BE2C (cell line): Measurements from ENCODE around the gene SEPTIN5.
"Not testable (repeated sequence)": the region's sequence is repeated elsewhere in the genome, so short reads cannot be mapped to it uniquely, and the experiment has no call there.

ENCODE experiments used
- DNase-seq: peaks from one replicate; pipeline ENCODE4 v3.0.0-alpha.2; 2020
- H3K27me3 ChIP-seq: fragments of 250-450 bp; sonication (Bioruptor Pico); 2 replicates; pipeline ENCODE4 v1.5.1; 2020; ENCODE audit warnings: mild to moderate bottlenecking
- H3K36me3 ChIP-seq: fragments of 250-450 bp; sonication (Bioruptor Pico); 2 replicates; pipeline ENCODE4 v1.5.1; 2020; ENCODE audit warnings: mild to moderate bottlenecking
- H3K4me1 ChIP-seq: fragments of 250-450 bp; sonication (Bioruptor Pico); 2 replicates; pipeline ENCODE4 v1.5.1; 2020
- H3K4me3 ChIP-seq: 2 replicates; pipeline ENCODE4 v1.5.1; 2011; ENCODE audit warnings: low read depth, low read length
- H3K9me3 ChIP-seq: fragments of 250-450 bp; sonication (Bioruptor Pico); 2 replicates; pipeline ENCODE4 v1.5.1; 2020
- TF ChIP-seq, protein P1 (sequence below): IDR thresholded peaks from 2 replicates; pipeline ENCODE4 v1.5.1; 2012; ENCODE audit warnings: mild to moderate bottlenecking, low read depth, low read length

SEPTIN5 gene

GRCh38 chr22:19693581-19693980 is 20.7 kb upstream of the SEPTIN5 start:
- no peak for DNase-seq
- H3K27me3 ChIP-seq = no peaks in the 10 kb centered on the region
- TF ChIP-seq, protein P1, sequence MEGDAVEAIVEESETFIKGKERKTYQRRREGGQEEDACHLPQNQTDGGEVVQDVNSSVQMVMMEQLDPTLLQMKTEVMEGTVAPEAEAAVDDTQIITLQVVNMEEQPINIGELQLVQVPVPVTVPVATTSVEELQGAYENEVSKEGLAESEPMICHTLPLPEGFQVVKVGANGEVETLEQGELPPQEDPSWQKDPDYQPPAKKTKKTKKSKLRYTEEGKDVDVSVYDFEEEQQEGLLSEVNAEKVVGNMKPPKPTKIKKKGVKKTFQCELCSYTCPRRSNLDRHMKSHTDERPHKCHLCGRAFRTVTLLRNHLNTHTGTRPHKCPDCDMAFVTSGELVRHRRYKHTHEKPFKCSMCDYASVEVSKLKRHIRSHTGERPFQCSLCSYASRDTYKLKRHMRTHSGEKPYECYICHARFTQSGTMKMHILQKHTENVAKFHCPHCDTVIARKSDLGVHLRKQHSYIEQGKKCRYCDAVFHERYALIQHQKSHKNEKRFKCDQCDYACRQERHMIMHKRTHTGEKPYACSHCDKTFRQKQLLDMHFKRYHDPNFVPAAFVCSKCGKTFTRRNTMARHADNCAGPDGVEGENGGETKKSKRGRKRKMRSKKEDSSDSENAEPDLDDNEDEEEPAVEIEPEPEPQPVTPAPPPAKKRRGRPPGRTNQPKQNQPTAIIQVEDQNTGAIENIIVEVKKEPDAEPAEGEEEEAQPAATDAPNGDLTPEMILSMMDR = no peak
- no peaks in the 10 kb centered on the region for H3K4me1 ChIP-seq
- H3K9me3 ChIP-seq = no peaks in the 10 kb centered on the region
- H3K36me3 ChIP-seq = no peaks in the 10 kb centered on the region
- no peak overlapping the region for H3K4me3 ChIP-seq

DNA sequence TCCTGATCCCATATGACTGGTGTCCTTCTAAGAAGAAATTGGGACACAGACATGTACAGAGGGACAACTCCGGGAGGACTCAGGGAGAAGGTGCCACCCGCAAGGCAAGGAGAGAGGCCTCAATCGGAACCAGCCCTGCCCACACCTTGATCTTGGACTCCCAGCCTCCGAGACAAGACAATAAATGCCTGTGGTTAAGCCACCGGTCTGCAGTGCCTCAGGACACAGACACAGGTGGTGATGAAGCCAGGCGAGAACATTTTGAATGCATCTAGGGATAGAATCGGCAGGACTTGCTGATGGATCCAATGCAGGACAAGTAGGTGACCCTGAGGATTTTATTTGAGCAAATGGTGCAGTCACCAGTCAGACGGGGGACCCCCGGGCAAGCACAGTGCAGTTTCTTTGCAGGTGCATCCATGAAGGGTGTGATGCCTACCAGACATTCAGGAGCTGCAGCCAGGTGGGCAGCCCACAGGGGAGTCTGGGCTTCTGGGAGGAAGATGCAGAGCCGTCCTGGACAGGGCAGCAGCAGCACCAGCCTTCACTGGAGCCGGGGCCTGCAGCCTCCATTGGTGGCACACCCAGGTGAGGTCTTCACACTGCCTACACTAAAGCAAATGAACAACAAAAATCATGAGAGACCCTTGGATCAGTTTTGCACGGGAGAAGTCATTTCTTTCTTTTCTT is 20.2 kb upstream of the SEPTIN5 start:
- Histone ChIP-seq H3K36me3 (no peaks in the 10 kb centered on the region), H3K9me3 (no peaks in the 10 kb centered on the region), H3K27me3 (no peaks in the 10 kb centered on the region), H3K4me1 (no peaks in the 10 kb centered on the region), H3K4me3 (no peak overlapping the region)
- TF ChIP-seq, protein P1 = no peak
- DNase-seq = no peak

DNA sequence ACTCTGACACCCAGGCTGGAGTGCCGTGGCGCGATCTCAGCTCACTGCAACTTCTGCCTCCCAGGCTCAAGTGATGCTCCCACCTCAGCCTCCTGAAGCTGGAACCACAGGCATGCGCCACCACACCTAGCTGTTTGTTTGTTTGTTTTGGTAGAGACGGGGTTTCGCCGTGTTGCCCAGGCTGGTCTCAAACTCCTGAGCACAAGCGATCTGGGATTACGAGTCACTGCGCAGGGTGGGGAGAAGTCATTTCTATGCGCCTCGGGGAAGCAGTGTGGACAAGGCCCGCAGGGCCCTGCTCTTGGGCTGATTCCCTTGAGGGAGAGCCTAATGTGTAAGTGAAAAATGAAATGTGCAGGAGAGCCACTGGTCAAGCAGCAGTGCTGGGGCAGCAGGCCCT is 19.6 kb upstream of the SEPTIN5 start:
- H3K36me3 ChIP-seq = no peaks in the 10 kb centered on the region
- no peaks in the 10 kb centered on the region for H3K27me3 ChIP-seq
- TF ChIP-seq, protein P1 = no peak
- DNase-seq = no peak
- H3K4me3 ChIP-seq = no peak overlapping the region
- H3K9me3 ChIP-seq = no peaks in the 10 kb centered on the region
- no peaks in the 10 kb centered on the region for H3K4me1 ChIP-seq

GRCh38 chr22:19696504-19697276 is 17.6 kb upstream of the SEPTIN5 start:
- TF ChIP-seq, protein P1 = no peak
- no peak for DNase-seq
- Histone ChIP-seq H3K9me3 (no peaks in the 10 kb centered on the region), H3K4me3 (no peak overlapping the region), H3K27me3 (no peaks in the 10 kb centered on the region), H3K36me3 (no peaks in the 10 kb centered on the region), H3K4me1 (no peaks in the 10 kb centered on the region)

GRCh38 chr22:19697871-19698270 is 16.4 kb upstream of the SEPTIN5 start:
- not testable (repeated sequence) for H3K4me3 ChIP-seq

GRCh38 chr22:19700790-19701419 is 13.4 kb upstream of the SEPTIN5 start:
- H3K27me3 ChIP-seq = no peaks in the 10 kb centered on the region
- H3K36me3 ChIP-seq = no peaks in the 10 kb centered on the region
- no peak for DNase-seq
- no peak overlapping the region for H3K4me3 ChIP-seq
- TF ChIP-seq, protein P1 = no peak
- no peaks in the 10 kb centered on the region for H3K4me1 ChIP-seq
- H3K9me3 ChIP-seq = no peaks in the 10 kb centered on the region

More at GRCh38 chr22:19697871-19698270, 16.4 kb upstream of the SEPTIN5 start:
- not testable (repeated sequence) for H3K9me3 ChIP-seq, H3K27me3 ChIP-seq, H3K4me1 ChIP-seq, H3K36me3 ChIP-seq, DNase-seq
